Stimulated activated naive CD8-positive, alpha-beta T cell treated with anti-CD3 and anti-CD28 coated beads, Interleukin-15, amount 100 ng/mL, for 72 hours (primary cell): Measurements from ENCODE around the gene CACNG4.

Experiments
- ATAC-seq: fragments of 150-1000 bp; cut with Tn5 transposase; 2 replicates; pipeline ENCODE4 v1.10.0; 2021; ENCODE audit warnings: mild to moderate bottlenecking, moderate library complexity
- DNase-seq, 2 donors: peaks; one replicate each; pipeline ENCODE4 v3.0.0; 2021 to 2022
- H3K27ac Mint-ChIP-seq, 2 donors: one replicate each; pipeline ENCODE4 v1.8.0; 2022; ENCODE audit warnings: mild to moderate bottlenecking in 2 of 2, mixed read lengths in 2 of 2, moderate library complexity in 2 of 2
- H3K27me3 Mint-ChIP-seq: one replicate; pipeline ENCODE4 v1.8.0; 2022; ENCODE audit warnings: mixed read lengths
- H3K4me1 Mint-ChIP-seq: one replicate; pipeline ENCODE4 v1.8.0; 2022; ENCODE audit warnings: mild to moderate bottlenecking, mixed read lengths
- H3K4me3 Mint-ChIP-seq, 2 donors: one replicate each; pipeline ENCODE4 v1.8.0; 2022; ENCODE audit warnings: mild to moderate bottlenecking in 2 of 2, mixed read lengths in 2 of 2, moderate library complexity in 1 of 2
- H3K9me3 Mint-ChIP-seq, 2 donors: one replicate each; pipeline ENCODE4 v1.8.0; 2022; ENCODE audit warnings: mixed read lengths in 2 of 2

Gene CACNG4

DNA sequence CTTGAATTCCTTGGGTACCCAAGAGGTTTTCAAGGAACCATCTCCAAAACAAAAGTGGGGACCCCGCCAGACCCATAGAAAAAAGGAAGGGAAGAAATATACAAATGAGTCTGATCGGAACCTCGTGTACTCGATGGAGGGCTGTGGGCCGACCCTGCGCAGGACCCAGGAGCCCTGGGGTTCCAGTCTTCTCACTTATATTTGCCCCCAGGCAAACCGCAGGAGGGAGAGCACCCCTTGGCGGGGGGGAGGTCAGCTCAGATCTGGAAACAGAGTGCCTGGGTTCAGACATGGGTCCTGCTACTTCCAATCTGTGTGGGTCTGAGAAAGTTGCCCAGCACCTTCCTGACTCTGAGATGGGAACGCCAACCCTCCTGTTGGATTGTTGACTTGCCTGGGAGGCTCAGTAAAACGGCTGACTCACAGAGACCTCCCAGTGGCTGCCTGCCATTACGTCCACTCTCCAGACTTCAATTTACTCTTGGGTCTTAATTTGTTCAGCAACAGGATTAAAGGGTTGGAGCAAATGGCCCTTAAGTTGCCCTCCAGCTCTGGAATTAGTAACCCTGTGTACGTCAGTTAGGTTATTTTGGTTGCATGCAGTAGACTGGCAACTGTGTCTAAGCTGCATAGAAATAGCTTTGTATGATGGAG lies 24.9 kb upstream of the CACNG4 start:
- DNase-seq (no peak), ATAC-seq (no peak)
- H3K27me3 Mint-ChIP-seq = peaks cover 76% of the 10 kb centered on the region
- H3K4me3 Mint-ChIP-seq = no peak overlapping the region
- H3K9me3 Mint-ChIP-seq = peaks cover 12 to 29% of the 10 kb centered on the region in 2 donors
- no peak overlapping the region for H3K27ac Mint-ChIP-seq
- no peaks in the 10 kb centered on the region for H3K4me1 Mint-ChIP-seq

DNA sequence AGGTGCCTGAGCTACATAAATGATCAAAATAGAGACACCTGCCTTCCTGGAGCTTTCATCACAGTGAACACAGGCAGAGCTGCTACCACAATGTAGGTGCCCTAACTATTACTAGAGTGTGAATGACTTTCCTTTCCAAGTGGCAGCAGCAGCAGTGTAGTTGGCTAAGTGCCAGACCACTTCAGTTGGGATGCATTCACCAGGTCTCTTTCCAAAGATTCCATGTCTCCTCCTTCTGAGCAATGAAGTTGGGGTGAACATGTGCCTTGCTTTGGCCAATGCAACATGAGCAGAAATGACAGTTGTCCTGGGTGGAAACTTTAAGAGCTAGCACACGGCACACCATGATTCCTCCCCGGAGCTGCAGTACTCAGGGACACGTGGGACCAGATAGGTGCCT lies 23.3 kb upstream of the CACNG4 start:
- Mint-ChIP-seq H3K9me3 (peaks cover 8 to 24% of the 10 kb centered on the region in 2 donors), H3K4me1 (no peaks in the 10 kb centered on the region), H3K27me3 (peaks cover 92% of the 10 kb centered on the region), H3K4me3 (no peak overlapping the region), H3K27ac (no peak overlapping the region)
- DNase-seq = no peak
- ATAC-seq = no peak

DNA sequence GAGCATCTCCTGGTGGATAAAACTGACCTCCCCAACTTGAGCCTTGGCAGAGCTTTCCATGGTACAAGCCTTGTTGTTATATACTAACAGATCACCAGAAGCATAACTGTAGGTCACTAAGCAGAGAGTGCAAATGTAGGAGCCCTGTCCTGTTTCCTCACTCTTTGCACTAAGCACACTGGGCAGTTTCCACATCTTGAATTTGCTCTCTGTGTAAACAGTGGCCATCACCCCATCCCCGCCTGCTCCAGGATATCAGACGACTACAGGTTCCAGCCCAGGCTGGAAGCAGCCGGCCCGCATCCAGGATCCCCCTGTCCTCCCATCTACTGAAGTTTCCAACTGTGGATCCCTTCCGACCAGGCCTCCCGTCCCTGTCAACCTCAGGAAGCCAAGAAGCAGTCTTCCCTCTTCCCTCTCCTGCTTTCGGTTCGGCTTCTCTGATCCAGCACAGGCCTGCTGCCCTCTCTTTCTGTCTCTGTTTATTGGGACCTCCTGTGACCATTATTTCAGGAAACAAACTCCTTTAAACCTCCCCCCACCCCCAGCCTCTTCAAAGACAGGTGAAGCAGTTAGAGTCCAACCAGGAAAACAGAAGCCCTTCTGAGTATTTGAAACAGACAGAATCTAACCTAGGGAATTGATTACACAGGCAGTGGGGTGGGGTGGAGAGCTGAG lies 22.6 kb upstream of the CACNG4 start:
- Mint-ChIP-seq H3K9me3 (peaks cover 8 to 18% of the 10 kb centered on the region in 2 donors), H3K27me3 (peaks cover 96% of the 10 kb centered on the region), H3K4me3 (no peak overlapping the region), H3K27ac (no peak overlapping the region), H3K4me1 (no peaks in the 10 kb centered on the region)
- no peak for ATAC-seq
- DNase-seq = no peak

DNA sequence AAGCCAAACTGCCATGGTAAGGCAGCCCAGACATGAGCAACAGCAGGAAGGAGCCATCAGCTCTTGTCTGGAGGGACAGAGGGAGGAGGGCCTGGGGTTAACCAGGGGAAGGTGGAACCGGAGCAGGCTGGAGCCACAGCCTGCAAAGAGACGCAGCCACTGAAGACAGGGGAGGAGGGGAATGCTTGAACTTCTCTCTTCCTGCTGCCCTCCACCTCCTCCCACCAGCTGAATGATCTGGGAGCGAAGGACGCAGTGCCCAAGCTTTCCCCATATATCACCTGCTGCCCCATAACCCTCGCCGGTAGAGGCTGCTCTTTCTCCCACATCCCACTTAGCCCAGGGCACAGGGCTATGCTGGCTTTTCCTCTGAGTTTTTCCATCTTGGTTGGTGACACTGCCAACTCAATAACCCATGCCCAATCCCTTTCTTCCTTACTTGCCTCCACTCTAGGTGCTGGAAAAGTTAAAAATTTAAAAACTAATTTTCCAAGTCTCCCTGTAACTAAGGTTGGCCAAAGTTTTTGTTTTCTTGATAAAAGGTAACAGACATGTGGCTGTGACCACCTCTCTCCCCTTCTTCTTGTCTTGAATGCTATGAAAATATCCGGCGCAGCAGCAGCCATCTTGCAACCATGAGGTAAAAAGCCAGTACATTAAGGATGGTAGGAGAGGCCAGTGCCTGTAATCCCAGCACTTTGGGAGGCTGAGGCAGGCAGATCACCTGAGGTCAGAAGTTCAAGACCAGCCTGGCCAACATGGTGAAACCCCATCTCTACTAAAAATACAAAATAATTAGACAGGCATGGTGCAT lies 21.8 kb upstream of the CACNG4 start:
- Mint-ChIP-seq H3K9me3 (peaks cover 8 to 10% of the 10 kb centered on the region in 2 donors), H3K27ac (no peak overlapping the region), H3K27me3 (peaks cover 95% of the 10 kb centered on the region), H3K4me3 (no peak overlapping the region), H3K4me1 (no peaks in the 10 kb centered on the region)
- ATAC-seq (no peak), DNase-seq (no peak)

DNA sequence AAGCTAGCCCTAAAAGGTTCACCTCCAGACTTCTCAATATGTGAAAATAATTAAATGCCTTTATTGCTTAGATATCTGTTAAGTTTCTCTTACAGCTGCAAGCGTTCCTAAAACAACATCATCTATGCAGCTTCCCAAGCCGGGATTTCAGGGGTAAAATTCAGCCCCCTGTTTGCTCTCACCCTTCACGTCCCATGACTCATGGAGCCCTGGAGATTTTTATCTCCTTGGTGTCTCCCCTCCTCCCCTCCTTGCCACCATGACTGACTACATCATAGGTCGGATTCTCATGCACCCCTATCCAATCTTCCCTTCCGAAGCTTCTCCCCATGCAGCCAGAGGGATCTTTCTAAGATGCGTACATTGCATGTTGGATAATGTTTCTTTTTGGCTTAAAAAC lies 21.0 kb upstream of the CACNG4 start:
- Mint-ChIP-seq H3K9me3 (peaks cover 0 to 2% of the 10 kb centered on the region in 2 donors), H3K27ac (no peak overlapping the region), H3K4me1 (no peaks in the 10 kb centered on the region), H3K27me3 (peaks cover 93% of the 10 kb centered on the region), H3K4me3 (no peak overlapping the region)
- ATAC-seq (no peak), DNase-seq (no peak)

DNA sequence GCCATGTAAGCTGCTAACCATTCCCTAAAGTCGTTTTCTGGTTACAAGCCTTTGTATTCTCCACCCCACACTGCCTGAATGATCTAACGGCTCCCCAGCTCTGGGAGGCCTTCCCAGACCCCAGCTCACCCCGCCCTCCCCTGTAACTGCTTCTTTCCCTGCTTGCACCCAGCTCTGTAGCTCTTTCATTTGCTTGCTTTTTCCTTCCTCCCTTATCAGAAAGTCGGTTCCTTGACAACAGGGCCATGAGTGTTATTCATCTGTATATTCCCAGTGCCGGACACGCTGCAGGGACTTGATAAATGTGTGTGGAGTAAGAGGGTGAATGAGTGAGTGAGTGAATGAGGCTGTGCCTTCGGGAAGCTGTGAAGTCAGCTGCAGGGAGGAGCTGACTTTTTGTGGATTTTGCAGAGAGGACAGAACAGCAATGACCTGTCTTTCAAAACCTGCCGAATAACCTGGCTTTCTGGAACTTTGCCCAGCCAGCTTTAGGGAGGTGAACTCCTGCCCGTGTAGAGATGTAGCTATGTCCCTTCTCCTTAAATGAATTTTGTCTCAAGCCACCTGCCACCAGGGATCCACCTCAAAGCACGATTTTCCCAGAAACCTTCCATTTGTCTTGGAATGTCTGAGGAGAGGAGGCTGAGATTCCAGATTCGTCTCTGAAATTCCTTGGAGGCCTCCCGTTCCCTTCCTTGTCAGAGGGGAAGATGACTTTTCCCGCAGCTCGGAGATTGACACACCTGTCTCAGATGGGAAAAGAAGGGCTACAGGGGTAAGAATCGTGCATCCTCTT lies 20.0 kb upstream of the CACNG4 start:
- Mint-ChIP-seq H3K27me3 (peaks cover 89% of the 10 kb centered on the region), H3K27ac (no peak overlapping the region), H3K4me1 (no peaks in the 10 kb centered on the region), H3K4me3 (no peak overlapping the region), H3K9me3 (no peaks in the 10 kb centered on the region)
- no peak for ATAC-seq
- DNase-seq = no peak

DNA sequence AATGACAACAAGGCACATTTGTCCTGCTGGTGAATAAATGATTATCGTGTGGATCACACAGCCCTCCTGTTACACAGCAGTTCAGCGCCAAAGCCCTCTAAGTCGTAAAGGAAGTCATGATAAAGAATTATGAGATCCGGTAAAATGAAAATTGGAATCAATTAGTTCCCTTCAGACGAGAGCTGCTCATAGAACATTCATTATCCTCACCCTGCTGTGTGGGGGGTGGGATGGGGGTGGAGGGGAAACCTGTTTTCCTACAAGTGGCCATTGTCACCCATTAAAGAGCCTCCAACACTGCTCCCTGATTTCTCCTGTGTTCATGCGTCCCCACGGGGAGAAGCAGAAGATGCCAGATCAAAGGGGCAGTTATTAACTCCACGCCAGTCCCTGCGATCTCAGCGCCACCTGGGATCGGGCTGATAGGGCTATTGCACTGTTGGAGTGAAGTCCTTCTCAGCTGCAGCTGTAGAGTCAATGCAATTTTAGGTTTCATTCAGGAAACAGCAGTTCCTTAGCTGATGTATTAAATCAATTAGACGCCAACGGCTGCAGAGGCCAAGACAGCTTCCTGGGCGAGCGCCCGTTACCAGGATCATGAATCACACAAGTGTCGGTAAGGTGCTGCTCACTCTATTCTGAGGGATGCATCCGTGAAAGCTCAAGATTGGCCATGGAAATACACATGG lies 19.2 kb upstream of the CACNG4 start:
- ATAC-seq (no peak), DNase-seq (no peak)
- no peak overlapping the region for H3K27ac Mint-ChIP-seq
- H3K27me3 Mint-ChIP-seq = peaks cover 88% of the 10 kb centered on the region
- H3K4me1 Mint-ChIP-seq = no peaks in the 10 kb centered on the region
- no peak overlapping the region for H3K4me3 Mint-ChIP-seq
- no peaks in the 10 kb centered on the region for H3K9me3 Mint-ChIP-seq

DNA sequence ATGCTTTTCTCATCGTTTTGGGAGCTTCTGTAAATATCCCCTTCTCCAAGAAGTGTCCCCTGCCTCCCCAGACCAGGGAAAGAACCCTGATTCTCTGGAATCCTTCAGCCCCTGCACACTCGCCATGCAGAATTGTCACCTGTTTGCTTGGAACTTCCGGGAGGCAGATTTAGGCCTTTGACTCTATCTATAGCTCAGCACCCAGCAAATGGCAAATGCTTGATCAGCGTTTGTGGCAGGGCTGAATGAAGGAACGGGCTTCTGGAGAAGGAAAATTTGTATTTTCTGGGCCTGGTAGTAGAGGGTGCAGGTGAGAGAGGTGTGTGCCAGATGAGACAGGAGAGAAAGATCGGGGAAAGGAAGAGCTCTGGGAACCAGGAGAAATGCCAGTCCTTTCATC lies 18.3 kb upstream of the CACNG4 start:
- no peak for DNase-seq
- H3K27ac Mint-ChIP-seq = no peak overlapping the region
- H3K27me3 Mint-ChIP-seq = peaks cover 82% of the 10 kb centered on the region
- H3K4me3 Mint-ChIP-seq = no peak overlapping the region
- H3K4me1 Mint-ChIP-seq = no peaks in the 10 kb centered on the region
- ATAC-seq = no peak
- H3K9me3 Mint-ChIP-seq = no peaks in the 10 kb centered on the region

DNA sequence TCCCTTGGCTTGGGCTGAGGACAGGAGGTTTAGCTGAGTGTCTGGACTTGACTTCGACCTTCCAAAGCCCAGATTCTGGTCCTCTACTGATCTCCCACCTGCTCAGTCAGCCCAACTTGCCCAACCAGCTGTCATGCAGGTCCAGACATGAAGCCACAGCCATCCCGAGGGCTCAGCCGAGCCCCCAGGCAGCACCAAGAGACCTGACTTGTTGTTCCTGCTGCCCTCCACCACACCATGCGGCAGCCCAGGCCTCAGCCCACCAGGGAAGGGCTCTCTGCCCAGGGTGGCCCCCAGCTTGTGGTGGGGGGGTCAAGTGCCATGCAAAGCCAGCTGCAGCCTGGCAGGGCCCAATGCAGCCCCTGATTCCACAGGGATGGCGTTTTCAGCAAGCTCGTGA lies 17.2 kb upstream of the CACNG4 start:
- Mint-ChIP-seq H3K27ac (no peak overlapping the region), H3K27me3 (peaks cover 71% of the 10 kb centered on the region), H3K9me3 (no peaks in the 10 kb centered on the region), H3K4me1 (no peaks in the 10 kb centered on the region), H3K4me3 (no peak overlapping the region)
- ATAC-seq (no peak), DNase-seq (no peak)

DNA sequence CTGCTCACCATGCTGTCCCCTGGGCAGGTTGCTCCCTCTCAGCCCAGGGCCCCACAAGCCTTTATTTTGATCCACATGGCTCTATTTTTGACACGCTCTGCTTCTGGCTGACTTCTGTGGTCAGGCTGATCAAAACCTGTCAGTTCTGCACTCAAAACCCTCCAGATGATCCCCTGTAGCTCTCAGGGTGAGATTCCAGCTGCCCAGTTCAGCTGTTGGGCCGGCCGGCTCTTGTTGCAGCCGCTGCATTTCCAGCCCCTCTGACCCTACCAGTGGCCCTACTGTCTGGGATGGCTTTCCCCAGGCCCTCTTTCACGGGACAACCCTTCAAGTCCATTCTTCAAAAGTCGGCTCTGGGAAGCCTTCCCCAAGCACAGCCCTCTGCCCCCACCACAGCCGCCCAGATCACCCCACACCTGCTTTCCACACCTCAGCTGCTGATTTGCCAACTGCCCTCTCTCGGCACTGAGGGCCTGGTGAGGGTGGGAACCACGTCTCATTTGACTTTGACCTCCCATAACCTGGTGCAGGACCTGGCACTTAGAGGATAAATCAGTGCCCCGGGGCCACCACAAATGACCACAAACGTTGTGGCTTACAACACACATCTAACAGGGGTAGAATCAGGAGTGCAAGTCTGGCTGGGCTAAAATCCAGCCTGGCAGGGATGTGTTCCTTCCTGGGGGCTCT lies 16.3 kb upstream of the CACNG4 start:
- no peak overlapping the region for H3K4me3 Mint-ChIP-seq
- no peak for ATAC-seq

DNA sequence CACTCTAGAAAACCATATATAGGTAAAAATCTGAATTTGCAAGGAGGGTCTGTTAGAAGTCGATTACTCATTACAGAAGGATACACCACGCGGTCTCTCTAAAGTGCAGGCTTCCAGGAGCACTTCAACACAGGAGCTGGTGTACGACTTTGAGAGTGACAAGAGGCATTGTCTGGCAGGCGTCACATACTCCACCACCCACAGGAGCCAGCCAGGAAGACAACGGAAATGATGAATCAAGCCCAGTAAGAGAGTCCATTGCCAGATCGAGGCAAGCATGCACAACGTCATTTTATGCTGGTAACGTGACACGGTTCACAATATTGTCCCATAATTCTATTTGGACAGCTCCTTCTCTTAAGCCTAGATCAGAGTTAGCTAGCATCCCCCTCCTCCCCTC lies 15.0 kb upstream of the CACNG4 start:
- ATAC-seq (no peak), DNase-seq (no peak)
- Mint-ChIP-seq H3K4me1 (no peaks in the 10 kb centered on the region), H3K4me3 (no peak overlapping the region), H3K27me3 (peaks cover 50% of the 10 kb centered on the region), H3K27ac (no peak overlapping the region), H3K9me3 (no peaks in the 10 kb centered on the region)

More for the DNA sequence above, 16.3 kb upstream of the CACNG4 start:
- DNase-seq = no peak
- Mint-ChIP-seq H3K9me3 (no peaks in the 10 kb centered on the region), H3K4me1 (no peaks in the 10 kb centered on the region), H3K27ac (no peak overlapping the region), H3K27me3 (peaks cover 63% of the 10 kb centered on the region)

DNA sequence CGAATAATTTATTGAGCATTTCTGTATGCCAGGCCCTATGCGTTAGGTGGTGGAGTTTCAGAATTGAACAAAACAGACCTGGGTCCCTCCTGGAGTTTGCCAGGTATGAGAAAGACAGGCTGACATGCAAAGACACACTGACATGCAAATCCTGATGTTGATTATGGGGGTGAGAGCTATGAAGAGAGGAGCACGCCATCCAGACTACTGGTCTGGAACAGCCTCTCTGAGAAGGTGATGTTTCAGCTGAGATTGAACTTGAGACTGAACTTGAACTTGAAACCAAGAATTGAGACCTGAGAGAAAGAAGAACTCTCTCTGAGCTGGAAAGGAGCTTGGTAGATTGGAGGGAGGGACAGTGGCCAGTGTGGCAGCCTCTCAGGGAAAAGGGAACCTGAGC lies 14.2 kb upstream of the CACNG4 start:
- H3K4me3 Mint-ChIP-seq = no peak overlapping the region
- H3K27me3 Mint-ChIP-seq = peaks cover 41% of the 10 kb centered on the region
- no peak overlapping the region for H3K27ac Mint-ChIP-seq
- no peak for DNase-seq
- no peak for ATAC-seq
- no peaks in the 10 kb centered on the region for H3K4me1 Mint-ChIP-seq
- no peaks in the 10 kb centered on the region for H3K9me3 Mint-ChIP-seq

DNA sequence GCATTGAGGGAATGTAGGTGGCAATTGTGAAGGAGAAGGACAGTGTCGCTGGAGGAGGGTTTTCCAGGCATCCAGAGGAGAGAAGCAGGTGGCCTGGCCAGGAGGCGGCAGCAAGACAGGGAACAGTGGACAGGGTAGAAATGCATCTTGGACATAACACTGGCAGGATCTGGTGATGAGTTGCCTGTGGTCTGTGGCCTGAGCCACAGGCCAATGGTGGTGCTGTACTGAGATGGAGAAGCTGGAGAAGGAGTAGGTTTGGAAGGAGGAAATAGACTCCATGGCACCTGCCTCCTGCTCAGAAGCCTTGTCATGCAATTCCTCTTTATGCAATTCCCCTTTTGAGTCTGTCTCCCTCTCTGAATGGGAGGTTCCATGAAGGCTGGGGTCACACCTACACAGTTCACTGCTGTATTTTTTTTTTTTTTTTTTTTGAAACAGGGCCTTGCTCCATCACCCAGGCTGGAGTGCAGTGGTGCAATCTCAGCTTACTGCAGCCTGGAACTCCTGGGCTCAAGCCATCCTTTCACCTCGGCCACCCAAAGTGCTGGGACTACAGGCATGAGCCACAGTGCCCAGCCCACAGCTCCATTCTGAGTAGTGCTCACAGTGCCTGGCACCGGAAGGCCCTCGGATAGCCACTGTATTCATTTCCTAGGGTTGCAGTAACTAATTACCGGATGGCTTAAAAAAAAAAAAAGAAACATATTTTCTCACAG lies 13.5 kb upstream of the CACNG4 start:
- peaks cover 34% of the 10 kb centered on the region for H3K27me3 Mint-ChIP-seq
- ATAC-seq (no peak), DNase-seq (no peak)
- no peaks in the 10 kb centered on the region for H3K4me1 Mint-ChIP-seq
- H3K9me3 Mint-ChIP-seq = no peaks in the 10 kb centered on the region
- no peak overlapping the region for H3K27ac Mint-ChIP-seq
- no peak overlapping the region for H3K4me3 Mint-ChIP-seq

DNA sequence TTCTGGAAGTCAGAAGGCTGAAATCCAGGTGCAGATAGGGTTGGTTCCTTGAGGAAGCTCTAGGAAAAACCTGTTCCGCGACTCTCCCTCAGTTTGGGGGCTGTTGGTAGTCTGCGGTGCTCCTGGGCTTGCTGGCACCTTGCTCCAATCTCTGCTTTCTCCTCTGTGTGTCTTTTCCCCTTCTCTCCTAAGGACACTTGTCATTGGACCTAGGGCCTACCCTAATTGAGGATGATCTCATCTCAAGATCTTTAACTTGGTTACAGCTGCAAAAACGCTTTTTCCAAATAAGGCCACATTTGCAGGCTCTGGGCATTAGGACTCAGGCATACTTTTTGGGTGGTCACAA lies 12.9 kb upstream of the CACNG4 start:
- no peaks in the 10 kb centered on the region for H3K9me3 Mint-ChIP-seq
- H3K4me1 Mint-ChIP-seq = no peaks in the 10 kb centered on the region
- H3K27me3 Mint-ChIP-seq = peaks cover 29% of the 10 kb centered on the region
- ATAC-seq (no peak), DNase-seq (no peak)
- no peak overlapping the region for H3K27ac Mint-ChIP-seq
- H3K4me3 Mint-ChIP-seq = no peak overlapping the region
